HG03342 (cell line): ENCODE results near the gene ANKH.
"Not testable (repeated sequence)": the region's sequence is repeated elsewhere in the genome, so short reads cannot be mapped to it uniquely, and the experiment has no call there.

Experiments
- ATAC-seq: cut with Tn5 transposase; IDR thresholded peaks from one replicate; pipeline ENCODE4 v1.9.1; 2021; ENCODE audit warnings: mild to moderate bottlenecking, moderate library complexity; ENCODE audit not compliant: unreplicated experiment

ANKH gene

GRCh38 chr5:14859150-14859549 is 12.4 kb downstream of the ANKH start:
- ATAC-seq: no peak

- no peak for ATAC-seq
Observed at GRCh38 chr5:14855366-14855765, 16.2 kb downstream of the ANKH start.

DNA sequence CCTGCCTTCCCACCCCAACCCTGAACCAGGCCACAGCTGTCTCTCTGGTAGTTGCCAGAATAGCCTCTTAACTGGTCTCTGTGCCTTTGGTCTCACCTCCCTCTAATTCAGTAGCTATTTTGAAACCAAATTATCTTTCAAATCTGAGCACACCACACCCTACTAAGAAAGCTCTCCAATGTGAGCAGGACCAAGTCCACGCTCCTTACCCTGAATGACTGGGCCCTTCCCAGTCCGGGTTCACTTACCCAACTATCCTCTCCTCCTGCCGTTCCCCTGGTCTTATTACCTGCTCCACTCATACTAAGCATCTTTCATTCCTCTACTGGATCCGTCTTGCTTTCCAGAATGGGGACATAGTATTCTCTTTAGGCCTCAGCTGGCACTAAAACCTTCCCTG is 16.8 kb downstream of the ANKH start:
- ATAC-seq: no peak

GRCh38 chr5:14853685-14854084 is 17.9 kb downstream of the ANKH start:
- ATAC-seq: no peak

GRCh38 chr5:14852779-14853178 is 18.8 kb downstream of the ANKH start:
- ATAC-seq: no peak

DNA sequence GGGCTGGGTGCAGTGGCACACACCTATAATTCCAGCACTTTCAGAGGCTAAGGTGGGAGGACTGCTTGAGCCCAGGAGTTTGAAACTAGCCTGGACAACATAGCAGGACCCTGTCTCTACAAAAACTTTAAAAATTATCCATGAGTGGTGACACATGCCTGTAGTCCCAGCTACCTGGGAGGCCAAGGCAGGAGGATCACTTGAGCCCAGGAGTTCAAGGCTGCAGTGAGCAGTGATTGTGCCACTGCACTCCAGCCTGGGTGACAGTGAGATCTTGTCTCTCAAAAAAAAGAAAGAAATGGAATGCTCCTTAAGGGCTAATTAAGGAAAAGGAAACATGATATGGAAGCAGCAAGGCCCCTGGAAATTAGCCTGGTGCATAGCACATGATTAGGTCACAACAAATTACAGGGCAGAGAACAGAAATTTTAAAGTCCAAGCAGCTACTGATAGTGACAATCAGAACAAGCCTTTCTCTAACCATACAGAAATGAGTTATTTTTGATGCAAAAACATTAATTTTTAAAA is 19.5 kb downstream of the ANKH start:
- no peak for ATAC-seq

- ATAC-seq: no peak
Observed at GRCh38 chr5:14851597-14851996, 20.0 kb downstream of the ANKH start.

- ATAC-seq: no peak
Observed at GRCh38 chr5:14851050-14851419, 20.5 kb downstream of the ANKH start.

GRCh38 chr5:14850419-14851049 is 21.0 kb downstream of the ANKH start:
- ATAC-seq: no peak

- no peak for ATAC-seq
Observed at GRCh38 chr5:14849516-14850294, 21.9 kb downstream of the ANKH start.

GRCh38 chr5:14848942-14849341 is 22.6 kb downstream of the ANKH start:
- ATAC-seq: not testable (repeated sequence)

DNA sequence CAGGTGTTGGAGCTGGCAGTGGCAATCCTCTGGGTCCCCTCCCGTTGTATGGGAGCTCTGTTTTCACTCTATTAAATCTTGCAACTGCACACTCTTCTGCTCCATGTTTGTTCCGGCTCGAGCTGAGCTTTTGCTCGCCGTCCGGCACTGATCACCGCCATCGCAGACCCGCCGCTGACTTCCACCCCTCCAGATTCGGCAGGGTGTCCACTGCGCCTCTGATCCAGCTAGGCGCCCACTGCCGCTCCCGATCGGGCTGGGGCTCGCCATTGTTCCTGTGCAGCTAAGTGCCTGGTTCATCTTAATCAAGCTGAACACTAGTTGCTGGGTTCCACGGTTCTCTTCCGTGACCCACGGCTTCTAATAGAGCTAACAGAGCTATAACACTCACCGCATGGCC is 23.2 kb downstream of the ANKH start:
- ATAC-seq: no peak

GRCh38 chr5:14847471-14847870 is 24.1 kb downstream of the ANKH start:
- no peak for ATAC-seq

- no peak for ATAC-seq
Observed at GRCh38 chr5:14842117-14842516, 29.5 kb downstream of the ANKH start.

- no peak for ATAC-seq
Observed at GRCh38 chr5:14840624-14841023, 31.0 kb downstream of the ANKH start.

- ATAC-seq: no peak
Observed at GRCh38 chr5:14838396-14839319, 32.9 kb downstream of the ANKH start.

DNA sequence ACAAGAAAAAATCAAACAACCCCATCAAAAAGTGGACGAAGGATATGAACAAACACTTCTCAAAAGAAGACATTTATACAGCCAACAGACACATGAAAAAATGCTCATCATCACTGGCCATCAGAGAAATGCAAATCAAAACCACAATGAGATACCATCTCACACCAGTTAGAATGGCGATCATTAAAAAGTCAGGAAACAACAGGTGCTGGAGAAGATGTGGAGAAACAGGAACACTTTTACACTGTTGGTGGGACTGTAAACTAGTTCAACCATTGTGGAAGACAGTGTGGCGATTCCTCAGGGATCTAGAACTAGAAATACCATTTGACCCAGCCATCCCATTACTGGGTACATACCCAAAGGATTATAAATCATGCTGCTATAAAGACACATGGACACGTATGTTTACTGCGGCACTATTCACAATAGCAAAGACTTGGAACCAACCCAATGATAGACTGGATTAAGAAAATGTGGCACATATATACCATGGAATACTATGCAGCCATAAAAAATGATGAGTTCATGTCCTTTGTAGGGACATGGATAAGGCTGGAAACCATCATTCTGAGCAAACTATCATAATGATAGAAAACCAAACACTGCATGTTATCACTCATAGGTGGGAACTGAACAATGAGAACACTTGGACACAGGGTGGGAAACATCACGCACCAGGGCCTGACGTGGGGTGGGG is 34.0 kb downstream of the ANKH start:
- not testable (repeated sequence) for ATAC-seq

- no peak for ATAC-seq
Observed at GRCh38 chr5:14834584-14835550, 36.7 kb downstream of the ANKH start.

GRCh38 chr5:14834062-14834461 is 37.5 kb downstream of the ANKH start:
- ATAC-seq: no peak

- no peak for ATAC-seq
Observed at GRCh38 chr5:14831006-14831338, 40.6 kb downstream of the ANKH start.
